Measurements from ENCODE around the gene EDA. TPM values are rescaled to one million over a fixed set of nuclear protein-coding genes. Genes with fewer than 3 reads are reported as not detected.

The EDA gene
- total RNA-seq, 1 donor = under 0.01 TPM

DNA sequence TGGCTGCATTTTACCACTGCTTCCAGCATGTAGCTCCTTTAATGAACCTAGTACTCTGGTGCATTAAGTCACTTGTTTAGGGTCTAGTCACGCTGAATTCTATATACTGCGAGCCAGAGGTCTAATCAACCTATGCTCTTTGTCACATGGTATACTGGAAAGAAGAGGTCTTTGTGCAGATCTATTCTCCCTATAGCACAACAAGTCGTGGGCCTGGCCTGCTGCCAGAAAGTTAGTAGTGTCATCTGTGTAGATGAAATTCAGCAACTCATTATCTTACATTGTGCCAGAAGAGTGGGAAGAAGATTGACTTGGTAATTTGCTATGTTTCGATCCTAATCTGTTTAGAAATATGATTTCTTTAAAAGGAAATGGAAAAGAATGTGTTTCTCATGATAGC lies 353.0 kb downstream of the EDA start:
- no peaks in the 10 kb centered on the region for H3K36me3 ChIP-seq (ENCODE audit: insufficient read depth, low read length)
- TF ChIP-seq, protein P1, sequence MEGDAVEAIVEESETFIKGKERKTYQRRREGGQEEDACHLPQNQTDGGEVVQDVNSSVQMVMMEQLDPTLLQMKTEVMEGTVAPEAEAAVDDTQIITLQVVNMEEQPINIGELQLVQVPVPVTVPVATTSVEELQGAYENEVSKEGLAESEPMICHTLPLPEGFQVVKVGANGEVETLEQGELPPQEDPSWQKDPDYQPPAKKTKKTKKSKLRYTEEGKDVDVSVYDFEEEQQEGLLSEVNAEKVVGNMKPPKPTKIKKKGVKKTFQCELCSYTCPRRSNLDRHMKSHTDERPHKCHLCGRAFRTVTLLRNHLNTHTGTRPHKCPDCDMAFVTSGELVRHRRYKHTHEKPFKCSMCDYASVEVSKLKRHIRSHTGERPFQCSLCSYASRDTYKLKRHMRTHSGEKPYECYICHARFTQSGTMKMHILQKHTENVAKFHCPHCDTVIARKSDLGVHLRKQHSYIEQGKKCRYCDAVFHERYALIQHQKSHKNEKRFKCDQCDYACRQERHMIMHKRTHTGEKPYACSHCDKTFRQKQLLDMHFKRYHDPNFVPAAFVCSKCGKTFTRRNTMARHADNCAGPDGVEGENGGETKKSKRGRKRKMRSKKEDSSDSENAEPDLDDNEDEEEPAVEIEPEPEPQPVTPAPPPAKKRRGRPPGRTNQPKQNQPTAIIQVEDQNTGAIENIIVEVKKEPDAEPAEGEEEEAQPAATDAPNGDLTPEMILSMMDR (IDR thresholded peaks at IDR 0.05; ENCODE audit: extremely low read depth, low read depth, low read length) = no peak

DNA sequence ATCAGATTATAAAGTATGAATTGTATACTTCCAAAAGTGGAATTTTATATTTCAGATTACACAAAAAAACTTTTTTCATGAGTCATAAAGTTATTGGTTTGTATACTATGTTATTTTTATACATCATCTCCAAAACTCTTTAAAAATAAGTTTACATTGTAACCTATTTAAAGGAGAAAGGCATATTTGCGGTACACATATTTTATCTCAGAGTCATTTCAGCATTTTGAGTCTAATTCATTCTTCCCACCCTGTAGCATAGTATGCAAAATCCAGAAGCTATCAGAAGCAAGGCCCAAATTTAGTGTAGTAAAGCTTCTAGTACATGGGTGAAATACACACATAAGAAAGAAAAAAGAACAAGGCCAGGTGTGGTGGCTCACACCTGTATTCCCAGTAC lies 353.5 kb downstream of the EDA start:
- Histone ChIP-seq H3K27ac (ENCODE audit: low read depth, low read length) (no peak overlapping the region), H3K4me1 (ENCODE audit: insufficient read depth, low read length) (no peaks in the 10 kb centered on the region), H3K4me2 (ENCODE audit: insufficient read depth, low read length) (no peak overlapping the region), H3K79me2 (ENCODE audit: insufficient read depth, low read length) (no peaks in the 10 kb centered on the region), H3K36me3 (ENCODE audit: insufficient read depth, low read length) (no peaks in the 10 kb centered on the region), H4K20me1 (ENCODE audit: insufficient read depth, low read length) (no peaks in the 10 kb centered on the region), H3K4me3 (ENCODE audit: insufficient read depth, low read length) (no peak overlapping the region), H3K27me3 (ENCODE audit: insufficient read depth, low read length) (peaks cover 7% of the 10 kb centered on the region), H3K9me3 (ENCODE audit: low read depth, low read length) (no peaks in the 10 kb centered on the region), H2AFZ (ENCODE audit: low read length) (no peak overlapping the region)
- TF ChIP-seq, protein P1 (IDR thresholded peaks at IDR 0.05; ENCODE audit: extremely low read depth, low read depth, low read length) = no peak
- no peak for DNase-seq (ENCODE audit: insufficient read length, low spot score, missing footprints)

More for the DNA sequence above, 353.0 kb downstream of the EDA start:
- H3K9me3 ChIP-seq (ENCODE audit: low read depth, low read length) = no peaks in the 10 kb centered on the region
- no peak overlapping the region for H2AFZ ChIP-seq (ENCODE audit: low read length)
- no peak overlapping the region for H3K4me3 ChIP-seq (ENCODE audit: insufficient read depth, low read length)
- no peak for DNase-seq (ENCODE audit: insufficient read length, low spot score, missing footprints)
- H3K27ac ChIP-seq (ENCODE audit: low read depth, low read length) = no peak overlapping the region
- no peaks in the 10 kb centered on the region for H4K20me1 ChIP-seq (ENCODE audit: insufficient read depth, low read length)
- no peaks in the 10 kb centered on the region for H3K79me2 ChIP-seq (ENCODE audit: insufficient read depth, low read length)
- peaks cover 7% of the 10 kb centered on the region for H3K27me3 ChIP-seq (ENCODE audit: insufficient read depth, low read length)
- no peak overlapping the region for H3K4me2 ChIP-seq (ENCODE audit: insufficient read depth, low read length)
- no peaks in the 10 kb centered on the region for H3K4me1 ChIP-seq (ENCODE audit: insufficient read depth, low read length)

GRCh38 chrX:69987691-69988090 lies 371.8 kb downstream of the EDA start:
- Histone ChIP-seq H3K36me3 (ENCODE audit: insufficient read depth, low read length) (no peaks in the 10 kb centered on the region), H4K20me1 (ENCODE audit: insufficient read depth, low read length) (no peaks in the 10 kb centered on the region), H3K27ac (ENCODE audit: low read depth, low read length) (no peak overlapping the region), H3K4me2 (ENCODE audit: insufficient read depth, low read length) (no peak overlapping the region), H2AFZ (ENCODE audit: low read length) (no peak overlapping the region), H3K9me3 (ENCODE audit: low read depth, low read length) (no peaks in the 10 kb centered on the region), H3K4me3 (ENCODE audit: insufficient read depth, low read length) (no peak overlapping the region), H3K79me2 (ENCODE audit: insufficient read depth, low read length) (no peaks in the 10 kb centered on the region), H3K27me3 (ENCODE audit: insufficient read depth, low read length) (no peaks in the 10 kb centered on the region), H3K4me1 (ENCODE audit: insufficient read depth, low read length) (no peaks in the 10 kb centered on the region)
- TF ChIP-seq, protein P1 (IDR thresholded peaks at IDR 0.05; ENCODE audit: extremely low read depth, low read depth, low read length) = no peak
- DNase-seq (ENCODE audit: insufficient read length, low spot score, missing footprints) = no peak

- H3K4me1 ChIP-seq (ENCODE audit: insufficient read depth, low read length) = no peaks in the 10 kb centered on the region
- H2AFZ ChIP-seq (ENCODE audit: low read length) = no peak overlapping the region
- TF ChIP-seq, protein P1 (IDR thresholded peaks at IDR 0.05; ENCODE audit: extremely low read depth, low read depth, low read length) = no peak
- peaks cover 3% of the 10 kb centered on the region for H3K27me3 ChIP-seq (ENCODE audit: insufficient read depth, low read length)
- H3K79me2 ChIP-seq (ENCODE audit: insufficient read depth, low read length) = no peaks in the 10 kb centered on the region
- no peak overlapping the region for H3K27ac ChIP-seq (ENCODE audit: low read depth, low read length)
- no peak overlapping the region for H3K4me3 ChIP-seq (ENCODE audit: insufficient read depth, low read length)
- no peaks in the 10 kb centered on the region for H4K20me1 ChIP-seq (ENCODE audit: insufficient read depth, low read length)
- H3K9me3 ChIP-seq (ENCODE audit: low read depth, low read length) = no peaks in the 10 kb centered on the region
- no peak for DNase-seq (ENCODE audit: insufficient read length, low spot score, missing footprints)
- H3K36me3 ChIP-seq (ENCODE audit: insufficient read depth, low read length) = no peaks in the 10 kb centered on the region
- no peak overlapping the region for H3K4me2 ChIP-seq (ENCODE audit: insufficient read depth, low read length)
These were observed 373.1 kb downstream of the EDA start for GRCh38 chrX:69988955-69989394.

All from osteoblast (primary cell).